Measurements from ENCODE around the gene SDC3. TPM values are rescaled to one million over a fixed set of nuclear protein-coding genes. Genes with fewer than 3 reads are reported as not detected.

Gene SDC3
- total RNA-seq, 2 donors from 2014 or later, result 15.2 to 24.2 TPM

DNA sequence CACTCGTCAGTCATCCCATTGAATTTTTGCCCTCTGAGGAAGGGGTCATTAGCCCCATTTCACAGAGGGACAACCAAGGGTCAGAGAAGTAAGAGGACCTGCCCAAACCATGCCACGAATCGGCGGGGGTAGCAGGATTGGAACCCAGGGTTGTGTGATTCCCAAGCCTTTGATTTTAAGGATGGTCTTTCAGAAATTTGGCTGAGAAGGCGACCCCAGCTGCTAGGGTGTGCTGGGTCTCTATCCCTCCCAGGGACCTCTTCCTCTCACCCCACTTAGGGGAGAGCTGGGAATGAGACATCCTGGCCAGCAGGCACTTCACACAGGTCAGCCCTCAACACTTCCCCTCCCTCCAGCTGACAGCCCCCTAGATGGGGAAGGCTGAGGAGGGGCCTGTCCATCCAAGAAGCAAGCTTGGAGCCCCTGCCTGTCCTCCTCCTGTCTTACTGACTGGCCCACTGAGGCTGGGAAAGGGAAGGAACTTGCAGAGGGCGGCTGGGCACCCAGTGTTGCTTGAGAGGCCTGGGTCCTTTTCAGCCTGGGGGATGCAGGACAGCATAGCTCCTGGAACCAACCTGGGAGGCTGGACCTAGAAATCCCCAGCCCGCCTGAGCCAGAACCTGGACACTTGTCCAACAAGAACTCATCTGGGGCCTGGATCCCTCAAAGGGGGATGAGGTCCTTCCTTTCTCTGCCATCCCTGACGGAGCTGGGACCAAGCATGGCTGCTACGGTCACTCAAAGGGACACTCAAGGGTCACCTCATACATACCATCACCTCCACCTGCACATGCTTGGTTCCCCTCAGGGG is 1.7 kb downstream of the SDC3 start:
- no peak overlapping the region for H3K27ac ChIP-seq
- H3K9me3 ChIP-seq, result no peaks in the 10 kb centered on the region
- TF ChIP-seq, protein P1, sequence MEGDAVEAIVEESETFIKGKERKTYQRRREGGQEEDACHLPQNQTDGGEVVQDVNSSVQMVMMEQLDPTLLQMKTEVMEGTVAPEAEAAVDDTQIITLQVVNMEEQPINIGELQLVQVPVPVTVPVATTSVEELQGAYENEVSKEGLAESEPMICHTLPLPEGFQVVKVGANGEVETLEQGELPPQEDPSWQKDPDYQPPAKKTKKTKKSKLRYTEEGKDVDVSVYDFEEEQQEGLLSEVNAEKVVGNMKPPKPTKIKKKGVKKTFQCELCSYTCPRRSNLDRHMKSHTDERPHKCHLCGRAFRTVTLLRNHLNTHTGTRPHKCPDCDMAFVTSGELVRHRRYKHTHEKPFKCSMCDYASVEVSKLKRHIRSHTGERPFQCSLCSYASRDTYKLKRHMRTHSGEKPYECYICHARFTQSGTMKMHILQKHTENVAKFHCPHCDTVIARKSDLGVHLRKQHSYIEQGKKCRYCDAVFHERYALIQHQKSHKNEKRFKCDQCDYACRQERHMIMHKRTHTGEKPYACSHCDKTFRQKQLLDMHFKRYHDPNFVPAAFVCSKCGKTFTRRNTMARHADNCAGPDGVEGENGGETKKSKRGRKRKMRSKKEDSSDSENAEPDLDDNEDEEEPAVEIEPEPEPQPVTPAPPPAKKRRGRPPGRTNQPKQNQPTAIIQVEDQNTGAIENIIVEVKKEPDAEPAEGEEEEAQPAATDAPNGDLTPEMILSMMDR (IDR thresholded peaks at IDR 0.05), result no peak
- no peaks in the 10 kb centered on the region for H3K36me3 ChIP-seq
- intact Hi-C loops (cut with DNase I), result no loop called here
- no peaks in the 10 kb centered on the region for H3K27me3 ChIP-seq
- H3K9ac ChIP-seq (ENCODE audit: low read depth in 2 of 2, low read length in 2 of 2), result peak overlapping the region in 1 of 2 donors; percentile 55
- H3K4me3 ChIP-seq, result peak overlapping the region; percentile 42
- DNase-seq, result no peak
- peaks cover 11% of the 10 kb centered on the region for H3K4me1 ChIP-seq

GRCh38 chr1:30905916-30906620 is 2.5 kb downstream of the SDC3 start:
- peaks cover 11% of the 10 kb centered on the region for H3K4me1 ChIP-seq
- H3K4me3 ChIP-seq, result no peak overlapping the region
- H3K27ac ChIP-seq, result no peak overlapping the region
- no peak overlapping the region for H3K9ac ChIP-seq (ENCODE audit: low read depth in 2 of 2, low read length in 2 of 2)
- TF ChIP-seq, protein P1 (IDR thresholded peaks at IDR 0.05), result no peak
- no peaks in the 10 kb centered on the region for H3K36me3 ChIP-seq
- no peaks in the 10 kb centered on the region for H3K9me3 ChIP-seq
- H3K27me3 ChIP-seq, result no peaks in the 10 kb centered on the region
- no peak for DNase-seq
- intact Hi-C loops (cut with DNase I), result no loop called here

DNA sequence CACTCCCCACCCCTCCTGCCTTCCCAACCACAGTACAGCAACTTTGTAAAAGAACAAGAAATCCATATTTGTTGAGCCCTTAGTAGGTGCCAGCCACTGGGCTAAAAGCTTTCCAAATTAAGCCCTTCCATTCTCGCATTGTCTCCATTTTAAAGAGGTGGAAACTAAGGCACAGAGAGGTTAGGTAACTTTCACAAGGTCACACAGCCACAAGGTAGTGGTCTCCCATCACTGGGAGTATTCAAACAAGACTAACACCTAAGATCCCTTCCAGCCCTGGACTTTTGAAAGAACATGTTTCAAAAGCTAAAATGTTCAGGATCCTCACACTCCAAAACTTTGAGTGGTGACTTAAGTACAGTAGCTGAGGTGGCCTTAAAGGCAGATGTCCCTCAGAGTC is 3.2 kb downstream of the SDC3 start:
- Histone ChIP-seq H3K9me3 (no peaks in the 10 kb centered on the region), H3K36me3 (no peaks in the 10 kb centered on the region), H3K27me3 (no peaks in the 10 kb centered on the region), H3K4me3 (no peak overlapping the region), H3K4me1 (peaks cover 11% of the 10 kb centered on the region), H3K9ac (ENCODE audit: low read depth in 2 of 2, low read length in 2 of 2) (no peak overlapping the region), H3K27ac (no peak overlapping the region)
- intact Hi-C loops (cut with DNase I), result no loop called here
- DNase-seq, result no peak
- TF ChIP-seq, protein P1 (IDR thresholded peaks at IDR 0.05), result no peak

GRCh38 chr1:30904962-30905335 is 3.6 kb downstream of the SDC3 start:
- no peak overlapping the region for H3K4me3 ChIP-seq
- H3K9me3 ChIP-seq, result no peaks in the 10 kb centered on the region
- no peak overlapping the region for H3K9ac ChIP-seq (ENCODE audit: low read depth in 2 of 2, low read length in 2 of 2)
- TF ChIP-seq, protein P1 (IDR thresholded peaks at IDR 0.05), result no peak
- peaks cover 11% of the 10 kb centered on the region for H3K4me1 ChIP-seq
- intact Hi-C loops (cut with DNase I), result no loop called here
- no peaks in the 10 kb centered on the region for H3K36me3 ChIP-seq
- DNase-seq, result no peak
- no peaks in the 10 kb centered on the region for H3K27me3 ChIP-seq
- H3K27ac ChIP-seq, result no peak overlapping the region

- peaks cover 6% of the 10 kb centered on the region for H3K4me1 ChIP-seq
- no peak for DNase-seq
- H3K27me3 ChIP-seq, result no peaks in the 10 kb centered on the region
- intact Hi-C loops (cut with DNase I), result no loop called here
- TF ChIP-seq, protein P1 (IDR thresholded peaks at IDR 0.05), result no peak
- no peak overlapping the region for H3K4me3 ChIP-seq
- H3K27ac ChIP-seq, result no peak overlapping the region
- no peaks in the 10 kb centered on the region for H3K9me3 ChIP-seq
- no peak overlapping the region for H3K9ac ChIP-seq (ENCODE audit: low read depth in 2 of 2, low read length in 2 of 2)
- H3K36me3 ChIP-seq, result no peaks in the 10 kb centered on the region
These were observed 4.2 kb downstream of the SDC3 start for GRCh38 chr1:30904191-30904961.

All from colonic mucosa (tissue), 4 donors.